Peyer's patch (tissue), 4 donors: ENCODE measurements around the gene CORIN.

ENCODE experiments used
- POLR2A ChIP-seq, 2 donors: fragments of 450-650 bp; IDR thresholded peaks; one replicate each; pipeline ENCODE4 v1.5.1; 2017; ENCODE audit warnings: antibody characterized with exemption in 2 of 2, mild to moderate bottlenecking in 2 of 2, moderate library complexity in 2 of 2
- TF ChIP-seq, protein P1 (sequence below), 6 experiments: fragments of 450-650 bp in 4 of 6; fragments of 200-600 bp in 2 of 6; sonication (generic) in 1 of 6; IDR thresholded peaks; one replicate each; pipeline ENCODE4 v1.5.1; 2017 to 2019; ENCODE audit warnings: antibody characterized with exemption in 6 of 6, mild to moderate bottlenecking in 3 of 6, moderate library complexity in 1 of 6

DNA sequence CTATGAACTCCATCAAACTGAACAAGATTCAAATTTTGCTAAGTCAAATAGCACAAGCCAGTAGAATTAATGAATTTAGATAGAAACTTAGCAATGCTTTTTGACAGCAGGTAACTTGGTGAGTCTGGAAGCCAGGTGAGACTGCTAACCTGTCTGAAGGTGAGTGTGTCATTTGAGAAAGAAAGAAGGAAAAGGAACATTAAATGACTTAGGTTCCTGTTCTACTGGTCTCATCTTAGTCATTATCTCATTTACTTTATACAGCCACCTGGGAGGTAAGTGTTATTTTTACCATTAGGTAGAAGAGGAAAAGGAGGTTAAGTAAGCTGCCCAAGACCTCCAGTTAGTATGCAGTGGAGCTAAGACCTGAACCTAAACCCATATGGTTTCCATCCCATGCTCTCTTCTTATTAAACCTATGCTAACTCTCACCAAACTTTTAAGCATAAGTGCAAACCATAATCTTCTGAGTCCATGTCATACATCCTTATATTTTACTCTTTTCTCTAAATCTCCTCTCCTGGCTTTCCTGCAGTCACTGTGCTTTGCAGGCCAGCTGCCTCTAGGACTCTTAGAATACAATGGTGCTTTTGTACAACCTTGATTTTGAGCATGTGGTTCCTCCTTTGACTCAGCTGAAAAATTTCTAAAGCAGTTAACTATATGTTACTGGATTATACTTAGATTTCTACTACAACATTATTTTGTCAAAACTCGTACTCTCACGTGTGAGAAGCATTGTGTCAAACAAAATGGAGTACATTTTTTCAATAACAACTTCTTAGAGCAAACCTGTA is 284.3 kb downstream of the CORIN start:
- TF ChIP-seq, protein P1, sequence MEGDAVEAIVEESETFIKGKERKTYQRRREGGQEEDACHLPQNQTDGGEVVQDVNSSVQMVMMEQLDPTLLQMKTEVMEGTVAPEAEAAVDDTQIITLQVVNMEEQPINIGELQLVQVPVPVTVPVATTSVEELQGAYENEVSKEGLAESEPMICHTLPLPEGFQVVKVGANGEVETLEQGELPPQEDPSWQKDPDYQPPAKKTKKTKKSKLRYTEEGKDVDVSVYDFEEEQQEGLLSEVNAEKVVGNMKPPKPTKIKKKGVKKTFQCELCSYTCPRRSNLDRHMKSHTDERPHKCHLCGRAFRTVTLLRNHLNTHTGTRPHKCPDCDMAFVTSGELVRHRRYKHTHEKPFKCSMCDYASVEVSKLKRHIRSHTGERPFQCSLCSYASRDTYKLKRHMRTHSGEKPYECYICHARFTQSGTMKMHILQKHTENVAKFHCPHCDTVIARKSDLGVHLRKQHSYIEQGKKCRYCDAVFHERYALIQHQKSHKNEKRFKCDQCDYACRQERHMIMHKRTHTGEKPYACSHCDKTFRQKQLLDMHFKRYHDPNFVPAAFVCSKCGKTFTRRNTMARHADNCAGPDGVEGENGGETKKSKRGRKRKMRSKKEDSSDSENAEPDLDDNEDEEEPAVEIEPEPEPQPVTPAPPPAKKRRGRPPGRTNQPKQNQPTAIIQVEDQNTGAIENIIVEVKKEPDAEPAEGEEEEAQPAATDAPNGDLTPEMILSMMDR (IDR thresholded peaks at IDR 0.05) = no peak
- no peak for TF ChIP-seq POLR2A (IDR thresholded peaks at IDR 0.05)
